Measurements from ENCODE around the gene CD244. TPM values are rescaled to one million over a fixed set of nuclear protein-coding genes. Genes with fewer than 3 reads are reported as not detected.
A peak's percentile ranks its signal among the peaks of the same experiment; 100 is the strongest.
"Not testable (repeated sequence)": the region's sequence is repeated elsewhere in the genome, so short reads cannot be mapped to it uniquely, and the experiment has no call there.

Gene CD244
- total RNA-seq, 1 experiment from 2014 or later: not detected

DNA sequence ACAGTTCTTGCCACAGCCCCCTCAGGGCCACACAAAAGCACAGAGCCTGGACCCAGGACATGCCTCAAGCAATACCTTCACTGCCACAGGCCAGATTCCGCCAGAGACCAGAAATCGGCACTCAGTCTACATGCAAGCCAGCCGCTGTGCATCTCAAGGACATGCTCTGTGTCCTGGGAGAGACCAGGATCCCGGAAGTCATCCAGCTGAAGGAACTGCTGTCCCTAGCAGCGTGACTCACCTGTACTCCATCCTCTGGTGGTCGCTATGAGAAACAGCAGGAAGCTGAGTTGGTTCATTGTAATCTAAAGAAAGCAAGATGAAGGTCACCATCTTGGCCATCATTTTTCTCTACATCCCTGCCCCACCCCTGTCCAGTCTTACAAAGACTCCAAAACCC, 21.9 kb upstream of the CD244 start:
- no peak overlapping the region for H3K4me3 Mint-ChIP-seq (ENCODE audit: low read depth, unreplicated experiment)
- DNase-seq: peak; percentile 24
- peaks cover 7% of the 10 kb centered on the region for H3K4me1 Mint-ChIP-seq (ENCODE audit: low read depth, unreplicated experiment)
- no TSS peak for BruUV-seq (replicated peaks)
- TF ChIP-seq, protein P1, sequence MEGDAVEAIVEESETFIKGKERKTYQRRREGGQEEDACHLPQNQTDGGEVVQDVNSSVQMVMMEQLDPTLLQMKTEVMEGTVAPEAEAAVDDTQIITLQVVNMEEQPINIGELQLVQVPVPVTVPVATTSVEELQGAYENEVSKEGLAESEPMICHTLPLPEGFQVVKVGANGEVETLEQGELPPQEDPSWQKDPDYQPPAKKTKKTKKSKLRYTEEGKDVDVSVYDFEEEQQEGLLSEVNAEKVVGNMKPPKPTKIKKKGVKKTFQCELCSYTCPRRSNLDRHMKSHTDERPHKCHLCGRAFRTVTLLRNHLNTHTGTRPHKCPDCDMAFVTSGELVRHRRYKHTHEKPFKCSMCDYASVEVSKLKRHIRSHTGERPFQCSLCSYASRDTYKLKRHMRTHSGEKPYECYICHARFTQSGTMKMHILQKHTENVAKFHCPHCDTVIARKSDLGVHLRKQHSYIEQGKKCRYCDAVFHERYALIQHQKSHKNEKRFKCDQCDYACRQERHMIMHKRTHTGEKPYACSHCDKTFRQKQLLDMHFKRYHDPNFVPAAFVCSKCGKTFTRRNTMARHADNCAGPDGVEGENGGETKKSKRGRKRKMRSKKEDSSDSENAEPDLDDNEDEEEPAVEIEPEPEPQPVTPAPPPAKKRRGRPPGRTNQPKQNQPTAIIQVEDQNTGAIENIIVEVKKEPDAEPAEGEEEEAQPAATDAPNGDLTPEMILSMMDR (IDR thresholded peaks at IDR 0.05; ENCODE audit: unreplicated experiment): peak; percentile 29
- intact Hi-C loops (cut with micrococcal nuclease; ENCODE audit: unreplicated experiment): loop anchor here (5.0 kb wide), 1 partner anchor 47 kb away; no protein-coding TSS in a partner anchor
- H3K9me3 Mint-ChIP-seq (ENCODE audit: low read depth, unreplicated experiment): no peaks in the 10 kb centered on the region
- H3K36me3 Mint-ChIP-seq (ENCODE audit: insufficient read depth, unreplicated experiment): no peaks in the 10 kb centered on the region
- H3K27me3 Mint-ChIP-seq (ENCODE audit: unreplicated experiment): peaks cover 14% of the 10 kb centered on the region
- no peak overlapping the region for H3K27ac Mint-ChIP-seq (ENCODE audit: unreplicated experiment)
- CTCF ChIA-PET: interaction anchor here (0.6 to 1.3 kb wide), 4 partner anchors 19 to 94 kb away, joined by 3 to 4 read pairs (median 4); no protein-coding TSS in a partner anchor

DNA sequence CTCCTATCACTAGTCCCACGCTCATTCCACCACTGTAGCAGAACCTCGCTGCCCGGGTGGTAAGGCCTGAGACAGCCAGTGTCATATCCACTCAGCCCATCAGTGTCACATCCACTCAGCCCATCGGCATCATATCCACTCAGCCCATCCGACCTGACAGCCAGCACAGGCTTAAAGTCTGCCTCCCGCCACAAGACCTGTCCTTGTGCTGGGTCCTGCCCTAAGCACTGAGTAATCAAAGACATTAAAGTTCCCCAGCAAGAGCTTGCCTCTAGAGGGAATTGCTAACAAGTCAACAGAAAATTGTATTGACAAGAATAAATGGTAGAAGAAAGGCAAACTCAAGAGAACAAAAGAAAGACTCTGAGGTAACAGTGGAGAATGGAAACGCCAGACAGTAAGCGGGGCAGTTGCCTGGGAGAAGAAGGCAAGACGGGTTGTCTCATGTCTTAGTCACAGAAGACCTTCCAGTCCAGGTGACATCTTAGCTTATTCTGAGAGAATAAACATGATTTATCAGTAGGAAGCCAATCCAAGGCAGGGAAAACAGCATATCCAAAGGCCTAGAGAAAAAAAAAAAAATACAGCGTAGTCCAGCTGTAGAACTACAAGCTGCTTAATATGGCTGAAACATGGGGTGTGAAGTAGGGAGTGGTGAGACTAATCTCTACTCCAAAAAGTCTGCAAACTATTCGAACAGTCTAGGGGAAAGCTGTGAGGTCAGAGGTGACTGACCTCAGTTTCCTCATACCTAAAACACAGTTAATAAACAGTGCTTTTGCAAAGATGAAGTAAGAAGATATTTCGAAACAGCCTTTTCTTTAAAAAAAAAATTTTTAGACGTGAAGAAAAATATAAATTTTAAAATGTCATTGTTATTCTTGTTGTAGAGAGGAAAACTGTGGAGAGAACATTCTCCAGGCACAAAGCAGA, 21.2 kb upstream of the CD244 start:
- Mint-ChIP-seq H3K27me3 (ENCODE audit: unreplicated experiment) (peaks cover 22% of the 10 kb centered on the region), H3K9me3 (ENCODE audit: low read depth, unreplicated experiment) (no peaks in the 10 kb centered on the region), H3K4me3 (ENCODE audit: low read depth, unreplicated experiment) (no peak overlapping the region), H3K36me3 (ENCODE audit: insufficient read depth, unreplicated experiment) (no peaks in the 10 kb centered on the region), H3K27ac (ENCODE audit: unreplicated experiment) (no peak overlapping the region), H3K4me1 (ENCODE audit: low read depth, unreplicated experiment) (peaks cover 7% of the 10 kb centered on the region)
- BruUV-seq (replicated peaks): no TSS peak
- TF ChIP-seq, protein P1 (IDR thresholded peaks at IDR 0.05; ENCODE audit: unreplicated experiment): no peak
- CTCF ChIA-PET: interaction anchor here (1.3 kb wide), 1 partner anchor 41 kb away, joined by 4 read pairs; no protein-coding TSS in a partner anchor
- intact Hi-C loops (cut with micrococcal nuclease; ENCODE audit: unreplicated experiment): loop anchor here (5.0 kb wide), 1 partner anchor 47 kb away; no protein-coding TSS in a partner anchor
- DNase-seq: no peak

DNA sequence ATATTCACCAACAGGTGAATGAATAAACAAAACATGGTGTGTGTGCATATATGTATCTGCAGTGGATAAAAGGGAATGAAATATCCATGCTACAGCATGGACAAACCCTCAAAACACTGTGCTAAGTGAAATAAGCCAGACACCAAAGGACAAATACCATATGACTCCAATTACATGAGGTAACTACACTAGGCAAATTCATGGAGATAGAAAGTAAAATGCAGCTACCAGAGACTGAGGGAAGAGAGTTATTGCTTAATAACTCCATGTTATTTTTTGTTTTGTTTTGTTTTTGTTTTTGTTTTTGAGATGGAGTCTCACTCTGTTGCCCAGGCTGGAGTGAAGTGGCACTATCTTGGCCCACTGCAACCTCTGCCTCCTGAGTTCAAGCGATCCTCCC, 19.9 kb upstream of the CD244 start:
- Mint-ChIP-seq H3K27me3 (ENCODE audit: unreplicated experiment) (peaks cover 28% of the 10 kb centered on the region), H3K4me1 (ENCODE audit: low read depth, unreplicated experiment) (peaks cover 7% of the 10 kb centered on the region), H3K36me3 (ENCODE audit: insufficient read depth, unreplicated experiment) (no peaks in the 10 kb centered on the region), H3K4me3 (ENCODE audit: low read depth, unreplicated experiment) (no peak overlapping the region), H3K9me3 (ENCODE audit: low read depth, unreplicated experiment) (no peaks in the 10 kb centered on the region), H3K27ac (ENCODE audit: unreplicated experiment) (no peak overlapping the region)
- no peak for DNase-seq
- BruUV-seq (replicated peaks): no TSS peak
- intact Hi-C loops (cut with micrococcal nuclease; ENCODE audit: unreplicated experiment): loop anchor here (5.0 kb wide), 1 partner anchor 45 kb away; no protein-coding TSS in a partner anchor
- CTCF ChIA-PET: no interaction called here
- TF ChIP-seq, protein P1 (IDR thresholded peaks at IDR 0.05; ENCODE audit: unreplicated experiment): no peak

- DNase-seq; H3K4me3 Mint-ChIP-seq (ENCODE audit: low read depth, unreplicated experiment); BruUV-seq (replicated peaks); H3K9me3 Mint-ChIP-seq (ENCODE audit: low read depth, unreplicated experiment); CTCF ChIA-PET; H3K4me1 Mint-ChIP-seq (ENCODE audit: low read depth, unreplicated experiment); H3K27ac Mint-ChIP-seq (ENCODE audit: unreplicated experiment); H3K36me3 Mint-ChIP-seq (ENCODE audit: insufficient read depth, unreplicated experiment): not testable (repeated sequence)
- peaks cover 34% of the 10 kb centered on the region for H3K27me3 Mint-ChIP-seq (ENCODE audit: unreplicated experiment)
- intact Hi-C loops (cut with micrococcal nuclease; ENCODE audit: unreplicated experiment): loop anchor here (5.0 kb wide), 1 partner anchor 44 kb away; no protein-coding TSS in a partner anchor
These were observed 18.6 kb upstream of the CD244 start for GRCh38 chr1:160881264-160881663.
